ENCODE measurements around the gene PCDHGA1.

PCDHGA1 gene

DNA sequence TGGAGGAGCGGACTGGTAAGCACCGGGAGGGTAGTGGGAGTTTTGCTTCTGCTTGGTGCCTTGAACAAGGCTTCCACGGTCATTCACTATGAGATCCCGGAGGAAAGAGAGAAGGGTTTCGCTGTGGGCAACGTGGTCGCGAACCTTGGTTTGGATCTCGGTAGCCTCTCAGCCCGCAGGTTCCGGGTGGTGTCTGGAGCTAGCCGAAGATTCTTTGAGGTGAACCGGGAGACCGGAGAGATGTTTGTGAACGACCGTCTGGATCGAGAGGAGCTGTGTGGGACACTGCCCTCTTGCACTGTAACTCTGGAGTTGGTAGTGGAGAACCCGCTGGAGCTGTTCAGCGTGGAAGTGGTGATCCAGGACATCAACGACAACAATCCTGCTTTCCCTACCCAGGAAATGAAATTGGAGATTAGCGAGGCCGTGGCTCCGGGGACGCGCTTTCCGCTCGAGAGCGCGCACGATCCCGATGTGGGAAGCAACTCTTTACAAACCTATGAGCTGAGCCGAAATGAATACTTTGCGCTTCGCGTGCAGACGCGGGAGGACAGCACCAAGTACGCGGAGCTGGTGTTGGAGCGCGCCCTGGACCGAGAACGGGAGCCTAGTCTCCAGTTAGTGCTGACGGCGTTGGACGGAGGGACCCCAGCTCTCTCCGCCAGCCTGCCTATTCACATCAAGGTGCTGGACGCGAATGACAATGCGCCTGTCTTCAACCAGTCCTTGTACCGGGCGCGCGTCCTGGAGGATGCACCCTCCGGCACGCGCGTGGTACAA lies 146.0 kb downstream of the PCDHGA1 start:
- no peak for DNase-seq

DNA sequence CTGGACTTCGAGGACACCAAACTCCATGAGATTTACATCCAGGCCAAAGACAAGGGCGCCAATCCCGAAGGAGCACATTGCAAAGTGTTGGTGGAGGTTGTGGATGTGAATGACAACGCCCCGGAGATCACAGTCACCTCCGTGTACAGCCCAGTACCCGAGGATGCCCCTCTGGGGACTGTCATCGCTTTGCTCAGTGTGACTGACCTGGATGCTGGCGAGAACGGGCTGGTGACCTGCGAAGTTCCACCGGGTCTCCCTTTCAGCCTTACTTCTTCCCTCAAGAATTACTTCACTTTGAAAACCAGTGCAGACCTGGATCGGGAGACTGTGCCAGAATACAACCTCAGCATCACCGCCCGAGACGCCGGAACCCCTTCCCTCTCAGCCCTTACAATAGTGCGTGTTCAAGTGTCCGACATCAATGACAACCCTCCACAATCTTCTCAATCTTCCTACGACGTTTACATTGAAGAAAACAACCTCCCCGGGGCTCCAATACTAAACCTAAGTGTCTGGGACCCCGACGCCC lies 146.8 kb downstream of the PCDHGA1 start:
- no peak for DNase-seq

DNA sequence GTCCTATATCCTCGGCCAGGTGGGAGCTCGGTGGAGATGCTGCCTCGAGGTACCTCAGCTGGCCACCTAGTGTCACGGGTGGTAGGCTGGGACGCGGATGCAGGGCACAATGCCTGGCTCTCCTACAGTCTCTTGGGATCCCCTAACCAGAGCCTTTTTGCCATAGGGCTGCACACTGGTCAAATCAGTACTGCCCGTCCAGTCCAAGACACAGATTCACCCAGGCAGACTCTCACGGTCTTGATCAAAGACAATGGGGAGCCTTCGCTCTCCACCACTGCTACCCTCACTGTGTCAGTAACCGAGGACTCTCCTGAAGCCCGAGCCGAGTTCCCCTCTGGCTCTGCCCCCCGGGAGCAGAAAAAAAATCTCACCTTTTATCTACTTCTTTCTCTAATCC lies 147.5 kb downstream of the PCDHGA1 start:
- DNase-seq = no peak

DNA sequence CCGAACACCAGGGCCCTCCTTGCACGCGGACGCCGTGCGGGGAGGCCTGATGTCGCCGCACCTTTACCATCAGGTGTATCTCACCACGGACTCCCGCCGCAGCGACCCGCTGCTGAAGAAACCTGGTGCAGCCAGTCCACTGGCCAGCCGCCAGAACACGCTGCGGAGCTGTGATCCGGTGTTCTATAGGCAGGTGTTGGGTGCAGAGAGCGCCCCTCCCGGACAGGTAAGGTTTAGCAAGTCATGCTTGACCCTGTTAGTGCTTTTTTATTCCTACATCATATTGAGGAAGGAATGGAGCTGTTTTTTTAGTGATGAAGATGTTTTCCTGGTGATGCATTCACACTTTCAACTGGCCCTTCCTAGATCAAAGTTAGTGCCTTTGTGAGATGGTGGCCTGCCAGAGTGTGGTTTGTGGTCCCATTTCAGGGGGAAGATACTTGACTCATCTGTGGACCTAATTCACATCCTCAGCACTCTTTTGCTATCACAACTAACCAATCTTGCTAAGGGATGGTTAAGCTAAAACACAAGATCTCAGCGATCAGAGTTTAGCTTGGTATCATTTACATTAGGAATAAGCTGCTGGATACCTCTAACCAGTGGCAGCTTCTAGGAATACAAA lies 148.1 kb downstream of the PCDHGA1 start:
- DNase-seq = no peak

DNA sequence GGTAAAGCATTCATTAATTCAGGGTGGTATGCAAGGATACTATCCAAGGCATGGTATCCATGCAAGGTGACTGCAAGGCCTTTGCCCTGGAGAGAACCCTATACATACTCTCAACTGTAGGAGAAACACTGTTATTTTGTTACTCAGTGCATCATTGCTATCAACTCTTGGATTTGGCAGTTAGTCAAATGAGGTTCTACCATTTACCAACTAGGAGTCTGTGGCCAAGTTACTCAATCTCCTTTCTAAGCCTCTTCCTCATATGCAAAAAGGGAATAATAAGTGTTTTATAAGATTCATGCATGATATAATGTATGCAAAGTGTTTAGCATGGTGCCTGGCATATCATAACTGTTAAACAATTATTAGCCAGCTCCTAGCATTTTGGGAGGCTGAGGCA lies 149.5 kb downstream of the PCDHGA1 start:
- DNase-seq = no peak

DNA sequence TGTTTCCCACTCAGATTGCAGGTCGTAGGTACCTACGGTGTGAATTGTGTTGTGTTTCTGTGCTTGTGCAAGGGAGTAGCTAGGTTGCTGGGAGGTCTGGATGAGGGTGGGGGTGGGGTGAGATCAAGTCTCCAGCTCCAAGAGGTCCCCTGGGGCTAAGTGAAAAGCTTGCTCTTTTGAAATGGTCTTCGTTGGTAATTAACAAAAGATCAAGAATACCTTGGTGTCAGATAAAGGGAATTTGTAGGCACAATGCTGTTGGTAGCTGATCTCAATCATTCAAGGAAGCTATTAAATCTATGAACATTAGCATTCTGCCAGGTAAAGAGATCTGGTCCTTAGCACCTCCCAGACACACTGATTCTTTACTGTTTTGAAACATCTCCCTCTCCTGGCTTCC lies 153.6 kb downstream of the PCDHGA1 start:
- no peak for DNase-seq

DNA sequence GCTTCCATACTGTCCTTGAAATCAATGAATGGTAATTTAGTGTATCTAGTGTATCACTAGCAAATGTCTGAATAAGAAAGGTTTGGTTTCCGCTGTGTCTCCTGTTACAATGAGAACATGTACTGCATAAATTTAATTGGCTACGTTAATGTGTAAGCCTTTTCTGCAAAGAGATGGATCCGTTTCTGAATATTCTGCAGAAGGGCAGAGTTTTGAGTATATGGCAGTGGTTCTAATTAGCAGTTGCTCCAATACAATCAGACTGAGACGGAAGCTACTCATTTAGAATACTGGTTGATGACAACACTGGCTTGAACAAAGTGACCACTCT lies 154.0 kb downstream of the PCDHGA1 start:
- no peak for DNase-seq

DNA sequence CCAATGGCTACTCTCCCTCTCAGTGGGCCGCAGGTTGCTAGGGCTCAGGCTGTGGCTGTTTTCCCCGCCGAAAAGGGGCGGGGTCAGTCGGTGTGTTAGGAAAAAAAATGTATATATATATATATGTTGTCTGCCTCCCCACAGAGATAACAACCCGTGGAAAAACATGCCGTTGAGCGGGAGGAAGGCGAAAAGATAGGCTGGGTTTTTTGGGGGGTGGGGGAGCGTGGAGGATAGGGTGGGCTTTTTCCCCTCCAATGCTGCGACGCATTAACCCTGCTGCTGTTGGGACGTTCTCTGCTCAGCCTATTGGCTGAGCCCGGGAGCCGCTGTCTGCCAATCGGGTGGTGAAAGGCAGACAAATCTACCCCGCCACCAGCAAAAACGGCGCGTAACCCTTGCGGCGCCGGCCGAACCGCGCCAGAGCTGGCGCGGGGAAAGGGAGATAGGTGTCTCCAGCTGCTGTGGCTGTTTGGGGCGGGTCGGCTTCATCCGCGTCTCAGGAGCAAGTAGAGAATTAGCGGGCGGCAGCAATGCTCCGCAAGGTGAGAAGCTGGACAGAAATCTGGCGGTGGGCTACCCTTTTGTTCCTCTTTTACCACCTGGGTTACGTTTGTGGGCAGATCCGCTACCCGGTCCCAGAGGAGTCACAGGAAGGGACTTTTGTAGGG lies 154.5 kb downstream of the PCDHGA1 start, which contains the start of gene PCDHGC4:
Gene PCDHGC4 (plus strand): TSS at position 390 of the 671 bp plus-strand sequence. CDS start 144 bp downstream, at position 534.
- DNase-seq = no peak

DNA sequence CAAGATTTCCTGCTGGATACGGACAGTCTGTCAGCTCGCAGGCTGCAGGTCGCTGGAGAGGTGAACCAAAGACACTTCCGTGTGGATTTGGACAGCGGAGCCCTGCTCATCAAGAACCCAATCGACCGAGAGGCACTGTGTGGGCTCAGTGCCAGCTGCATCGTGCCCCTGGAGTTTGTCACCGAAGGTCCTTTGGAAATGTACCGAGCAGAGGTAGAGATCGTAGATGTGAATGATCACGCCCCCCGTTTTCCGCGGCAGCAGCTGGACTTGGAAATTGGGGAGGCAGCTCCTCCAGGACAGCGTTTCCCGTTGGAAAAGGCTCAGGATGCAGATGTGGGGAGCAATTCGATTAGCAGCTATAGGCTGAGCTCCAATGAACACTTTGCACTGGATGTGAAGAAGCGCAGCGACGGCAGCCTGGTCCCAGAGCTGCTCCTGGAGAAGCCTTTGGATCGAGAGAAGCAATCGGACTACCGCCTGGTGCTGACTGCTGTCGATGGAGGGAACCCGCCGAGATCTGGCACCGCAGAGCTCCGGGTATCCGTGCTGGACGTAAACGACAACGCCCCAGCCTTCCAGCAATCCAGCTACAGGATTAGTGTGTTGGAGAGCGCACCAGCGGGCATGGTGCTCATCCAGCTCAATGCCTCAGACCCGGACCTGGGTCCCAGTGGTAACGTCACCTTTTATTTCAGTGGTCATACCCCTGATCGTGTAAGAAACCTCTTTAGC lies 155.2 kb downstream of the PCDHGA1 start:
- DNase-seq = no peak

DNA sequence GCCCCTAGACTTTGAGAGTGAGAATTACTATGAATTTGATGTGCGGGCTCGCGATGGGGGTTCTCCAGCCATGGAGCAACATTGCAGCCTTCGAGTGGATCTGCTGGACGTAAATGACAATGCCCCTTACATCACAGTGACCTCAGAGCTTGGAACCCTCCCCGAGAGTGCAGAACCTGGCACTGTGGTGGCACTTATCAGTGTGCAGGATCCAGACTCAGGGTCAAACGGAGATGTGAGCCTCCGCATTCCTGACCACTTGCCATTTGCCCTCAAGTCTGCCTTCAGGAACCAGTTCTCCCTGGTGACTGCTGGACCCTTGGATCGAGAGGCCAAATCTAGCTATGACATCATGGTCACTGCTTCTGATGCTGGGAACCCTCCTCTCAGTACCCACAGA lies 155.8 kb downstream of the PCDHGA1 start:
- no peak for DNase-seq

DNA sequence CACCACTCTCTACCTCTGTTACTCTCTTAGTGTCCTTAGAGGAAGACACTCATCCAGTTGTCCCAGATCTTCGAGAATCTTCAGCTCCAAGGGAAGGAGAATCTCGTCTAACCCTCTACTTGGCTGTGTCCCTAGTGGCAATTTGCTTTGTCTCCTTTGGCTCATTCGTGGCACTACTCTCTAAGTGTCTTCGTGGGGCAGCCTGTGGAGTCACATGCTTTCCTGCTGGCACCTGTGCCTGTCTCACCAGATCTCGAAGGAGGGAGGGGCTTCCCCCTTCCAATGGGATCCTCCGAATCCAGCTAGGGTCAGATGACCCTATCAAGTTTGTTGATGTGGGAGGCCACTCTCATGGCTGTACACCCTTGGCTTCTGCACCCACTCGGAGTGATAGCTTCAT lies 156.8 kb downstream of the PCDHGA1 start:
- DNase-seq = no peak

DNA sequence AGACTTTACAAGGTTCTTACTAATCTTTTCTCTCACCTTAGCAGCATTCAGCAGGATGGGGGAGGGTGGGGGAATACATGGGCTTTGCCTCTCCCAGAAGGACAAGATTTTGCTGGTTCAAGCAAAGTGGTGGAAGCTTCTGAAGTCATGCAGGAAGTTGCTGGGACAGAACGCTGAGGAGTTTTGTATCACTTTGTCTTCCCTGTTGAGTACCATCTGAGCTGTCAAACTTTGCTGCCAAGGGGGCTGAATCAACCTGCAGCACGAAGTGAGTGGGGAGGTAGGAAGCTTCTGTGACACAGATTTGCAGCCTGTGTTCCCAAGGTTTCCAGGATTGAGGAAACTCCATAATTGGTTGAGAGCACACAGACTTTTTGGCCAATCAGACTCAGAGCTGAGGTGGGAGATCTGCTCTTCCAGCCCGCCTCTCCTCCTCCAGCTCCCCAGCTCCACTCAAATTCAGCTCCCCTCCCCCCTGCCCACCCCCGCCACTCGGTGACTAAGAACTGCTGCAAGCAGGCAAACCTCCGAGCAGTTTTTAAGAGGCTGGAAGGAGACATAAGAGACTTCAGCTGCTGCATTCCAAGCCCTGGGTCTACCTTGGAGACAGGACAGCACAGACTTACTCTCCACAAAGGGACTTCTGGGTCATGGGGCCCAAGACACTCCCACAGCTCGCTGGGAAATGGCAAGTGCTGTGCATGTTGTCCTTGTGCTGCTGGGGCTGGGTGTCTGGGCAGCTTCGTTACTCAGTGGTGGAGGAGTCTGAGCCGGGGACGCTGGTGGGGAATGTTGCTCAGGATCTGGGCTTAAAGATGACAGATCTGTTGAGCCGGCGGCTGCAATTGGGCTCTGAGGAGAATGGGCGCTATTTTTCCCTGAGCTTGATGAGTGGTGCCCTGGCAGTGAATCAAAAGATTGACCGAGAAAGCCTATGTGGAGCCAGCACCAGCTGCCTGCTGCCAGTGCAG lies 158.6 kb downstream of the PCDHGA1 start, which contains the start of gene PCDHGC5:
Gene PCDHGC5 (plus strand): TSS at position 491 of the 971 bp plus-strand sequence. CDS start 160 bp downstream, at position 651.
- DNase-seq = no peak

DNA sequence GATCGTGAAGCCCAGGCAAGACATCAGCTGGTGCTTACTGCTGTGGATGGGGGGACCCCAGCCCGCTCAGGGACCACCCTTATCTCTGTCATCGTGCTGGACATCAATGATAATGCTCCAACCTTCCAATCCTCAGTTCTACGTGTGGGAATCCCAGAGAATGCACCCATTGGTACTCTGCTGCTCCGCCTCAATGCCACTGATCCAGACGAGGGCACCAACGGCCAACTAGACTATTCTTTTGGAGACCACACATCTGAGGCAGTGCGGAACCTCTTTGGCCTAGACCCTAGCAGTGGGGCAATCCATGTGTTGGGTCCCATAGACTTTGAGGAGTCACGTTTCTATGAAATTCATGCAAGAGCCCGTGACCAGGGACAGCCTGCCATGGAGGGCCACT lies 159.5 kb downstream of the PCDHGA1 start:
- no peak for DNase-seq

DNA sequence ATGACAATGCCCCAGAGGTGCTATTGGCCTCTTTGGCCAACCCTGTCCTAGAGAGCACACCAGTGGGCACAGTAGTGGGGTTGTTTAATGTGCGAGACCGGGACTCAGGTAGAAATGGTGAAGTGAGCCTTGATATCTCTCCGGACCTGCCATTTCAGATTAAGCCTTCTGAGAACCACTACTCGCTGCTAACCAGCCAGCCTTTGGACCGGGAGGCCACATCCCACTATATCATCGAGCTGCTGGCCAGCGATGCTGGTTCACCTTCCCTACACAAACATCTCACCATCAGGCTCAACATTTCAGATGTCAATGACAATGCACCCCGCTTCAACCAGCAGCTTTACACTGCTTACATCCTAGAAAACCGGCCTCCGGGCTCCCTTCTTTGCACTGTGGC lies 160.0 kb downstream of the PCDHGA1 start:
- no peak for DNase-seq

DNA sequence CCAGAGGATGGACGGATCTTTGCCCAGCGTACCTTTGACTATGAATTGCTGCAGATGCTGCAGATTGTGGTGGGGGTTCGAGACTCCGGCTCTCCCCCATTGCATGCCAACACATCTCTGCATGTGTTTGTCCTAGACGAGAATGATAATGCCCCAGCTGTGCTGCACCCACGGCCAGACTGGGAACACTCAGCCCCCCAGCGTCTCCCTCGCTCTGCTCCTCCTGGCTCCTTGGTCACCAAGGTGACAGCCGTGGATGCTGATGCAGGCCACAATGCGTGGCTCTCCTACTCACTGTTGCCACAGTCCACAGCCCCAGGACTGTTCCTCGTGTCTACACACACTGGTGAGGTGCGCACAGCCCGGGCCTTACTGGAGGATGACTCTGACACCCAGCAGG lies 160.5 kb downstream of the PCDHGA1 start:
- DNase-seq = no peak

DNA sequence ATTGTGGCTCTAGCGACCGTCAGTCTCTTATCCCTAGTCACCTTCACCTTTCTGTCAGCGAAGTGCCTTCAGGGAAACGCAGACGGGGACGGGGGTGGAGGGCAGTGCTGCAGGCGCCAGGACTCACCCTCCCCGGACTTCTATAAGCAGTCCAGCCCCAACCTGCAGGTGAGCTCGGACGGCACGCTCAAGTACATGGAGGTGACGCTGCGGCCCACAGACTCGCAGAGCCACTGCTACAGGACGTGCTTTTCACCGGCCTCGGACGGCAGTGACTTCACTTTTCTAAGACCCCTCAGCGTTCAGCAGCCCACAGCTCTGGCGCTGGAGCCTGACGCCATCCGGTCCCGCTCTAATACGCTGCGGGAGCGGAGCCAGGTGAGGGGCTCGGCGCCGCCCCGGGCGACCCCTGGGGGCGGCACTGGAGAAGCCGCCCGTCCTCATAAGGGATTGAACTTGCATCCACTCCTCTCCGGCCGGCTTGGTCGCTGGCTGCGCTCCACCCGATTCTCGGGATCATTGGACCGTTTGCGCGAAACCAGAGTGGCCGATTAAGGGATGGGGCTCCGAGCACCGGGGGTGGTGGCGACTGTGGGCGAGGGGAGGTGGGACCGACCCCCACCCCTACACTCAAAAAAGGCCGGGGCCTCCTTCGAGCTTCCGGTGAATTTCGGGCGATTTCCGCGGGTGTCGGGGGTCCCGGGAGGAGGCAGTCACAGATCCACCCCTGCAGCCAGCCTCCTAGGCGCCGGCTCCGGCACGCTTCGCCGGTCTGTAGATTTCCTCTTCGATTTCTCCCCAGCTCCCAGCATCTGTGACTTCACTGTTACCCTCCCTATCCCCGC lies 161.2 kb downstream of the PCDHGA1 start:
- DNase-seq = no peak

DNA sequence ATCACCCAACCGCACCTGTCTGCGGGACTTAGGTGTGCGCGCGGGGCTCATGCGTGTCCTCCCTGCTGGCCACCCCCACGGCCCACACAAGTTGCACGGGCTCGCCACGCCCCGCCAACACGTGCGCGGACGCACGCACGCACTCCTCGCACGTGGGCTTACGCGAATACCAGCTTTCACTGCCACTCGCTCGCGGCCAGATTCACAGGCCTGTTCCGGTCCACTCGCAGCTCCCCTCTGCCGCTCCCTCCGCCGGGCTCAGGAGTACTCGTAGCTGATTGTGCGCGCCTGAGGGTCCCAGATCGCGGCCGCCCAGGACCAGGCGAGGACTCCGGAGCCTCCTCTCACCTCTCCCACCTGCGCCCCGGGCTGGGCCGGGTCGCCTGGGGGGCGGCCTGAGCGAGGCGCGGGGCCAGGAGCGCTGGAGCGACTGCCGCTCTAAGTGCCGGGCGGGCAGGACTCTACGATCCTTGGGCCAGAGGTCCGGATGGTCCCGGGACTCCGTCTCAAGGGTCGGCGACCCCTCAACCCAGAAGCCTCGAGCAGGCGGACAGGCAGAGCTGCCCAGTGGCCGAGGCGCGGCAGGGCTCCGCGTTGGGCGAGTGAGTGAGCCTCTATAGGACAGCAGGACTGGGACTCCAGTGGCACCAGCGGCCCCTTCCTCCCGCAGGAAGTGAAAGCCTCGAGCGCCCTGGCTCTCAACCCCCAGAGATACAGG lies 162.0 kb downstream of the PCDHGA1 start:
- DNase-seq = no peak

DNA sequence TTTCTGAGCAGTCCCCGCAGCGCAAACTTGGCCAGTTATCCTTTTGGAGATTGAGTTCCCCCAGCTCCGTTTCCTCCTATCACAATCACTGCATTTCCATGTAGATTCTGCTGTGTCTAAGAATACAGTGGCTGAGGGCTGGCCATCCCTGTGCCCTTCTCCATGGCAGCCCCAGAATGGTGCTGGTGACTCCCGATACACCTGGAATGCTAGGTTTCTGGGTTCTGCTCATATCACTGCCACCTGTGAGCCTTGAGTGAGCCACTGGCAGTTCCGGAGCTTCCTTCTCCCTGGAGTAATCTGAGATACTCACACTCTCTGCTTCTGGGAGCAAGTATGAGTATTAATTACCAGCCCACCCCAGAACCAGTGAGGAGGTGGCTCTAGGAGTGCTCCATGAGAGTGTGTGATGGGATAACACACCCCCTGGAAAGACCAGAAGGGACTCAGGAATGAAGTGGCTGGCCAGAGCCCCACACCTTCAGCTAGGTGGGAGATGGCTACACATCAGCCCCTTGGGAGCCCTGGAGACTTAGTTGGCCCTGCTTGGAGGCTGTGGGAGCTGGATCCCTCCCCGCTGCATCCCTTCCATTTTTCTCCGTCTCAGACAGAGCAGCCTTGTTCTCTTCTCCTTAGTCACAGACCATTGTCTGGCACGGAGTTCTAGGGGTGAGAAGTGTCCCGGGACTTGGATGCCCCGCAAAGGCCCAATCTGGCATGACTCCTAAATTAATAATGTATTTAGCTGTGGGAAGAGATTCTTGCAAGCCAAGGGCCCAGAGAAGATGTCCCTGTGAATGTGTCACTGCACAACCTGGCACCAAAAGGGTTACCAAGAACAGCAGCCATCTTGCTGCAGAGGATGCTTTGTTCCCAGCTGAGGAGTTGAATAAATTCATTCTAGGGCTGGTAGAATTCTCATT lies 163.4 kb downstream of the PCDHGA1 start:
- no peak for DNase-seq

All from SIG-M5 (cell line).